GM12875 (cell line): ENCODE measurements around the gene PDGFB.

Source experiments
- H3K4me3 ChIP-seq: one replicate; pipeline ENCODE4 v1.5.1; 2011; ENCODE audit warnings: low read depth, low read length, control low read depth
- TF ChIP-seq, protein P1 (sequence below): IDR thresholded peaks from 2 replicates; pipeline ENCODE4 v1.5.1; 2011; ENCODE audit warnings: low read depth, mild to moderate bottlenecking, control low read depth, inconsistent platforms, low read length, moderate library complexity, borderline replicate concordance; ENCODE audit not compliant: insufficient read depth

PDGFB gene

DNA sequence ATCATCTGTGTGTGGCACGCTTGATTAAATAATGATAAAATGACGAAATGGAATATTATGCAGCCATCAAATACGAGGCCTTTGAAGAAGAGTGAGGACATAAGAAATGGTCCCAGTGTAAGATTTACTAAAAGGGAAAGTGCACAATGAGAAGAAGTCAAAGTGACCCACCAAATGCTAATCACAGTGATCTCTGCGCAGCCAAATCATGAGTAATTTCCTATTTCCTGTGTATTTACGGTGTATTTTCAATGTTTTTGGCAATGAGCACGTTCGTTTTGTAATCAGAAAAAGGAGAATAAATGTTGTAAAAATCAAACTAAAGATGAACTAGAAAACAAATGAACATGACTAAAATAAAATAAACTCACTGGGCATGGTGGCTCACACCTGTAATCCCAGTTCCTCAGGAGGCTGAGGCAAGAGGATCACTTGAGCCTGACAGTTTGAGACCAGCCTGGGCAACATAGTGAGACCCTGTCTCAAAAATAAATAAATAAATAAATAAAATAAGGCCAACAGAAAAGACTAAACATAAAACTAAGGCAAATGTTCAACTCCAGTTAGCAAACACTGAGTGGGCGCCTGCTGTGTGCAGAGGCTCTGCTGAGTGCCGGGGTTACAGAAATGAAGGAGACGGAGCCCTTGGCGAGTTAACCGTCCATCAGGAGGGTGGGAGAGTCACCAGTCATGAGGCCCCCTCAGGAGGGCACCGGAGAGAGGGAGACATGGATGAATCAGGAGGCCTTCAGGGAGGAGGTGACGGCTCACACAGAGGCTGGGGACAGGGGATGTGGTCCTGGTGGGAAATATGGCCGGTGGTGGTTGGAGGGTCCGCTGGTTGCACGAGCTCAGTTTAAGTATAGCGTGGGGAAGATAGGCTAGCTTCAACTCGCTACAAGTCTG, 66.3 kb downstream of the PDGFB start:
- no peak overlapping the region for H3K4me3 ChIP-seq
- TF ChIP-seq, protein P1, sequence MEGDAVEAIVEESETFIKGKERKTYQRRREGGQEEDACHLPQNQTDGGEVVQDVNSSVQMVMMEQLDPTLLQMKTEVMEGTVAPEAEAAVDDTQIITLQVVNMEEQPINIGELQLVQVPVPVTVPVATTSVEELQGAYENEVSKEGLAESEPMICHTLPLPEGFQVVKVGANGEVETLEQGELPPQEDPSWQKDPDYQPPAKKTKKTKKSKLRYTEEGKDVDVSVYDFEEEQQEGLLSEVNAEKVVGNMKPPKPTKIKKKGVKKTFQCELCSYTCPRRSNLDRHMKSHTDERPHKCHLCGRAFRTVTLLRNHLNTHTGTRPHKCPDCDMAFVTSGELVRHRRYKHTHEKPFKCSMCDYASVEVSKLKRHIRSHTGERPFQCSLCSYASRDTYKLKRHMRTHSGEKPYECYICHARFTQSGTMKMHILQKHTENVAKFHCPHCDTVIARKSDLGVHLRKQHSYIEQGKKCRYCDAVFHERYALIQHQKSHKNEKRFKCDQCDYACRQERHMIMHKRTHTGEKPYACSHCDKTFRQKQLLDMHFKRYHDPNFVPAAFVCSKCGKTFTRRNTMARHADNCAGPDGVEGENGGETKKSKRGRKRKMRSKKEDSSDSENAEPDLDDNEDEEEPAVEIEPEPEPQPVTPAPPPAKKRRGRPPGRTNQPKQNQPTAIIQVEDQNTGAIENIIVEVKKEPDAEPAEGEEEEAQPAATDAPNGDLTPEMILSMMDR = no peak

DNA sequence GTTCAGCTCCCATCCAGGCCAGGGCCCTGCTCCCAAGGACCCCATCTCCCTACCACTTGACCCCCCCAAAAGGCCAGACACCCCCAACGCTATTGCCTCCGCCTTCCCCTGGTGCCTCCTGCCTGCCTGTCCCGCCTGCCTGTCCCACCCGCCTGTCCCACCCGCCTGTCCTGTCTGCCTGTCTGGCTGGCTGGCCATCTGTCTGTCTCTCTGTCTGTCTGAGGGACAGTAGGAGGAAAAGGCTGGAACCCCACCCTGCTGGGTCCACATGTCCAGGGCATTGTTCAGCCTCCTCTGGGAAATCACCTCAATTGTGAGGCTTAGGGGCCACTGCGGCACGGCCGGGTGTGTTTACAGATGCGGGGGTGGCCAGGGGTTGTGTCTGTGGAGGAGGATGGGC, 67.0 kb downstream of the PDGFB start:
- H3K4me3 ChIP-seq = no peak overlapping the region
- TF ChIP-seq, protein P1 = no peak

DNA sequence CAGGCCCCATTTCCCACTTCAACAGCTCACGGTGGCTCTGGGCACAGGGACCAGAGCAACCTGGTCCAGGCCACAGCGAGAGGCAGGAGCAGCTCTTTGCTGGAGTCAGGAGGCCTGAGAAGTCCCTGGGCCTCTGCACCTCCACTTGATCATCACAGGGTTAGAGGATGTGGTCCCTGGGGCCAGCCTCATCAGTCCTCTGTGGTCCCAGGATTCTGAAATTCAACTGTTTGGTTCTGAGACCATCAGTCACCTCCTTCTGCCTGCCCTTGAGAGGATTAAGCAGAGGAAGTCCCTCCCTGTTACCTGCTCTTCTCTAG, 67.4 kb downstream of the PDGFB start:
- TF ChIP-seq, protein P1 = no peak

DNA sequence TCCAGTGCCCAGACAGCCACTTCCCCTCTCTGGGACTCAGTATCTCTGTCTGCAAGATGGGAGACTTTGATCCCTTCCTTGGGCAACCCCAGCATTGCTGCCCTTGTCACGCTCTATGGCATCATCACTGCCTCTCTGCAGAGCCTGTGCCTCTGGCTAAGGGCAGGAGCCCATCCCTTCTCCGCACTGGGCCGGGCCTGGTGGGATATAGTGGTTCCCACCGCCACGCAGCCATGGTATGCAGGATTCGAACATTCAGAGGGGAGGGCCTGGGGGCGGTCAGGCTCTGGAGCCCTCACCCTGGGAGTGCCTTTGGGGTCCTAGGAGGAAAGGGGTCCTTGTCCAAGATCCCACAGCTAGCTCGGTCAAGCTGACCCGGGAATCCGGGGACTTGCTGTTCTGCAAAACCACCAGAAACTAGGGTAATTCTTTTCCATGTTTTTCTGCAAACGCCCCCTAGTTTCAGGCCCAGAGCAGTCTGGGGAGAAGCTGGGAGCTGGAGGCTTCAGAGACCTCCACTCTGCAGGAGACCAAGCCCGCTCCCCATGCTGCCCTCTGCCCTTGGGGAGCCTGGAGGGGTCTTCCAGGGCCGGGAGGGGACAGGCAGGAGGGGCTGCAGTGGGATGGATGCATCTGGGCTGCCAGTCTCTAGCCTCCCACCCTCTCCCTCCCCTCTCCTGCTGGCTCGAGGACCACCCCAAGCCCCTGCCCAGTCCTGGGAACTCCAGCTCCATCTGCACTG, 67.9 kb downstream of the PDGFB start:
- TF ChIP-seq, protein P1 = no peak
- no peak overlapping the region for H3K4me3 ChIP-seq

More for the DNA sequence above, 67.4 kb downstream of the PDGFB start:
- H3K4me3 ChIP-seq = no peak overlapping the region

DNA sequence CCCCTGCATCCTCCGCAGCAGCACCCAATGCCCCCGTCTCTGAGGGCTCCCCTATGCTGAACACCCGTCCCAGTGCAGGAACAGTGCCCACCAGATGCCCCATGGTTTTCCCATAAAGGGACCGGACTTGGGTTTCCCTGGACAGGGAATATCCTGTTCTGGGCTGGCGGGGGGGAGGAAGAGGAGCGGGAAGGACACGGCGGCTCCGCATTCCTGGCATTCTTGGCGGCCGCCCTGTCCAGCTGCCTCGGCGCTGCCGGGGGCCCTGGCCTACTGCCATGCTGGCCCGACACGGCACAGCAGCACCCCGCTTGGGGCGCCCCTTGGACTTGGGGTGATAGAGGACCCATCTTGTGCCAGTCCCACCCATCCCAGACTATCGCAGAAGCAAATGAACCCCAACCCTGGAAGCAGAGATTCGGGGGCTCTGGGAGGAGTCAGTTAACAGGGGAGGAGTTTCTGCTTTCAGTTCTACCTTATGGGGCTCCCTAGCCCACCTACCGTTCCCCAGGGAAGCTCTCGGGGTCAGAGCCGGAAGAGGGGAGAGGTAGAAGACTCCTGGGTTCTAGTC, 68.6 kb downstream of the PDGFB start:
- no peak overlapping the region for H3K4me3 ChIP-seq

DNA sequence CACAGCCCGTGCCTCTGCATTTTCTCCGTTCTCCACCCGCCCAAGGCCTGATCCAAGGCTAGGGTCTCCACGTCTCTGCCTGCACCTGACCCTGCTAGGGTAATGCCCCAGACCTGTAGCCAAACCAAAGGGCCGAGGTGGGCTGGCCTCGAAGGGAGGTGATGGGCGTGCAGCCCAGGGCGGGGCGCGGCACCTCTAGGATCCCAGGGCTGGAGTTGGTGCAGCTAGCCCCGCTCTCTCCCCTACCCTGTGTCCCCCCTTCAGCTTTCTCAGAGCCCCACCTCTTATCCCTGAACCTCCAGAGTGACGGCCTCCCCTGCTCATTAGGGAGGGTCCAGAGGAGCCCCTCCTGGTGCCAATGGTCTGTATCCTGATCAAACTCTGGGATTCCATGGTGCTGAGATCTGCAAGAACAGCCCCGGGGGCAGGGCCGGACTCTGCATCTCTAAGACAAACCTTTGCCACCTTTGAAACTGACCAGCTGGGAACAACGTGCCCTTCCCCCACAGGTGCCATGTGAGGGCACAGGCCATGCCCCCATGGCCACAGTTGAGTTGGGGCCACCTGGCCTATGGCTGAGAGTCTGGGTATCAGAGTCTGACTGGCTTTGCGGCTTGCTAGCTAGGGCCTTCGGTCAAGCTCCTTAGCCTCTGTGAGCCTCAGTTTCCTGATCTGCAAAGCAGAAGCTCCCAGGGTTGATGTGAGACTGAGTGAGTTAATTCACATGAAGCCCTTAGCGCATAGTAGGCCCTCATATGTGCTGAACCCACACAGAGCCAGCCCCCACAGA, 69.2 kb downstream of the PDGFB start:
- TF ChIP-seq, protein P1 = no peak
- H3K4me3 ChIP-seq = no peak overlapping the region

More for the DNA sequence above, 68.6 kb downstream of the PDGFB start:
- TF ChIP-seq, protein P1 = no peak
